Hepatocyte (in vitro differentiated cells): ENCODE data around the gene PLAC8. TPM values are rescaled to one million over a fixed set of nuclear protein-coding genes. Genes with fewer than 3 reads are reported as not detected.
A peak's percentile ranks its signal among the peaks of the same experiment; 100 is the strongest.

Source experiments
- DNase-seq: peaks from one replicate; pipeline ENCODE4 v3.0.0-alpha.2; 2016; ENCODE audit warnings: low spot score
- H2AFZ ChIP-seq: fragments of 200-600 bp; sonication (generic); 2 replicates; pipeline ENCODE4 v1.6.0; 2016; ENCODE audit warnings: antibody characterized with exemption, mild to moderate bottlenecking
- H3K27ac ChIP-seq: fragments of 200-600 bp; sonication (generic); 2 replicates; pipeline ENCODE4 v1.5.1; 2016; ENCODE audit warnings: mild to moderate bottlenecking
- H3K27me3 ChIP-seq: fragments of 200-600 bp; sonication (generic); 2 replicates; pipeline ENCODE4 v1.6.1; 2016
- H3K36me3 ChIP-seq: fragments of 200-600 bp; sonication (generic); replicated peaks from 2 replicates; pipeline ENCODE4 v1.5.1; 2016; ENCODE audit warnings: low read depth; ENCODE audit not compliant: insufficient read depth
- H3K4me1 ChIP-seq: fragments of 200-600 bp; sonication (generic); 2 replicates; pipeline ENCODE4 v1.5.1; 2016; ENCODE audit warnings: mild to moderate bottlenecking, moderate library complexity; ENCODE audit not compliant: insufficient read depth
- H3K4me2 ChIP-seq: fragments of 200-600 bp; sonication (generic); 2 replicates; pipeline ENCODE4 v1.6.0; 2016
- H3K4me3 ChIP-seq: fragments of 200-600 bp; sonication (generic); 2 replicates; pipeline ENCODE4 v1.5.1; 2016; ENCODE audit warnings: mild to moderate bottlenecking
- H3K79me2 ChIP-seq: fragments of 200-600 bp; sonication (generic); 2 replicates; pipeline ENCODE4 v1.6.0; 2017; ENCODE audit warnings: mild to moderate bottlenecking
- H3K9me2 ChIP-seq: fragments of 200-600 bp; sonication (generic); replicated peaks from 2 replicates; pipeline ENCODE4 v1.6.0; 2017; ENCODE audit warnings: mild to moderate bottlenecking; ENCODE audit not compliant: insufficient read depth
- H3K9me3 ChIP-seq: fragments of 200-600 bp; sonication (generic); 2 replicates; pipeline ENCODE4 v1.5.1; 2016; ENCODE audit warnings: low read depth, mild to moderate bottlenecking
- H4K20me1 ChIP-seq: fragments of 200-600 bp; sonication (generic); 2 replicates; pipeline ENCODE4 v1.6.0; 2016; ENCODE audit warnings: mild to moderate bottlenecking; ENCODE audit not compliant: insufficient read depth, poor library complexity, severe bottlenecking
- CTCF ChIP-seq: fragments of 200-600 bp; sonication (generic); IDR thresholded peaks from 2 replicates; pipeline ENCODE4 v1.5.1; 2016; ENCODE audit warnings: antibody characterized with exemption, mild to moderate bottlenecking; ENCODE audit not compliant: poor library complexity
- EZH2 ChIP-seq: fragments of 200-600 bp; sonication (generic); IDR thresholded peaks from 2 replicates; pipeline ENCODE4 v1.6.1; 2016; ENCODE audit warnings: antibody characterized with exemption, mild to moderate bottlenecking, borderline replicate concordance
- EZH2phosphoT487 ChIP-seq: fragments of 200-600 bp; sonication (generic); IDR thresholded peaks from one replicate; pipeline ENCODE4 v1.6.1; 2018; ENCODE audit warnings: antibody characterized with exemption, mild to moderate bottlenecking, low read depth, moderate library complexity; ENCODE audit not compliant: unreplicated experiment, severe bottlenecking
- WGBS: methylation state at CpG from one replicate; pipeline ENCODE4 v1.1.6; 2016; ENCODE audit warnings: low lambda C conversion rate; ENCODE audit errors: missing lambda C conversion rate; 5-methylcytosine and 5-hydroxymethylcytosine counted together
- polyA plus RNA-seq: library from polyadenylated mRNA; unstranded; fragments of >200 nt; fragmentation: Nextera tagmentation; extraction: Ambion mirVana; gene quantifications from 2 replicates; pipeline ENCODE4 v1.2.1, GENCODE V29; 2016
- total RNA-seq: library from RNA; depleted of rRNA; stranded (reverse); fragments of >200 nt; gene quantifications from 2 replicates; pipeline ENCODE4 v1.2.3, GENCODE V29; 2014

PLAC8 gene
- total and polyA plus RNA-seq, 2 experiments from 2014 or later: 14.2 to 16.6 TPM

- 69% methylated on average over 3 of the region's 3 CpGs for WGBS
- H3K9me2 ChIP-seq: no peaks in the 10 kb centered on the region
- H3K36me3 ChIP-seq: no peaks in the 10 kb centered on the region
- no peak overlapping the region for H3K4me3 ChIP-seq
- no peaks in the 10 kb centered on the region for H3K9me3 ChIP-seq
- H3K79me2 ChIP-seq: no peaks in the 10 kb centered on the region
- no peaks in the 10 kb centered on the region for H3K27me3 ChIP-seq
- no peaks in the 10 kb centered on the region for H3K4me1 ChIP-seq
- H4K20me1 ChIP-seq: no peaks in the 10 kb centered on the region
- no peak overlapping the region for H3K4me2 ChIP-seq
- peak; percentile 28 for DNase-seq
- peak overlapping the region; percentile 65 for H3K27ac ChIP-seq
- no peak overlapping the region for H2AFZ ChIP-seq
- no peak for TF ChIP-seq CTCF
- TF ChIP-seq EZH2phosphoT487: no peak
- TF ChIP-seq EZH2: no peak
Measured at GRCh38 chr4:83139514-83140156, 25.1 kb upstream of the PLAC8 start.

GRCh38 chr4:83138946-83139345 is 24.4 kb upstream of the PLAC8 start:
- H3K79me2 ChIP-seq: no peaks in the 10 kb centered on the region
- no peaks in the 10 kb centered on the region for H3K27me3 ChIP-seq
- H4K20me1 ChIP-seq: no peaks in the 10 kb centered on the region
- no peak overlapping the region for H2AFZ ChIP-seq
- H3K4me2 ChIP-seq: no peak overlapping the region
- H3K36me3 ChIP-seq: no peaks in the 10 kb centered on the region
- H3K4me1 ChIP-seq: no peaks in the 10 kb centered on the region
- TF ChIP-seq EZH2phosphoT487: no peak
- no peak for TF ChIP-seq CTCF
- TF ChIP-seq EZH2: no peak
- DNase-seq: no peak
- H3K9me2 ChIP-seq: no peaks in the 10 kb centered on the region
- H3K9me3 ChIP-seq: no peaks in the 10 kb centered on the region
- H3K4me3 ChIP-seq: no peak overlapping the region
- 88% methylated on average over 4 of the region's 4 CpGs for WGBS
- H3K27ac ChIP-seq: peak overlapping the region; percentile 56

GRCh38 chr4:83132065-83132464 is 17.5 kb upstream of the PLAC8 start:
- no peaks in the 10 kb centered on the region for H3K9me3 ChIP-seq
- no peaks in the 10 kb centered on the region for H3K4me1 ChIP-seq
- no peaks in the 10 kb centered on the region for H3K9me2 ChIP-seq
- no peak overlapping the region for H2AFZ ChIP-seq
- DNase-seq: no peak
- no peak overlapping the region for H3K4me2 ChIP-seq
- H3K27ac ChIP-seq: no peak overlapping the region
- H3K36me3 ChIP-seq: no peaks in the 10 kb centered on the region
- TF ChIP-seq EZH2phosphoT487 (no peak), EZH2 (no peak), CTCF (no peak)
- no peaks in the 10 kb centered on the region for H4K20me1 ChIP-seq
- no peaks in the 10 kb centered on the region for H3K27me3 ChIP-seq
- 88% methylated on average over 1 of the region's 1 CpG for WGBS
- no peak overlapping the region for H3K4me3 ChIP-seq
- no peaks in the 10 kb centered on the region for H3K79me2 ChIP-seq
